Lower lobe of right lung (tissue), 2 donors: ENCODE data around the gene EI24. TPM values are rescaled to one million over a fixed set of nuclear protein-coding genes. Genes with fewer than 3 reads are reported as not detected.

Experiments
- ATAC-seq, 2 donors: fragments of 200-7000 bp; cut with Tn5 transposase; one replicate each; pipeline ENCODE4 v1.9.1; 2020 to 2022; ENCODE audit warnings: mild to moderate bottlenecking in 2 of 2, moderate library complexity in 2 of 2
- DNase-seq: peaks from one replicate; pipeline ENCODE4 v3.0.0-alpha.2; 2020
- H3K27ac ChIP-seq: fragments of 200-600 bp; one replicate; pipeline ENCODE4 v1.8.0; 2022
- H3K27me3 ChIP-seq: fragments of 200-600 bp; one replicate; pipeline ENCODE4 v1.8.0; 2022; ENCODE audit warnings: low read depth
- H3K36me3 ChIP-seq: fragments of 200-600 bp; one replicate; pipeline ENCODE4 v1.8.0; 2022; ENCODE audit warnings: mild to moderate bottlenecking
- H3K4me1 ChIP-seq: fragments of 200-600 bp; one replicate; pipeline ENCODE4 v1.8.0; 2022
- H3K4me3 ChIP-seq: fragments of 200-600 bp; one replicate; pipeline ENCODE4 v1.8.0; 2022; ENCODE audit warnings: mild to moderate bottlenecking
- H3K9me3 ChIP-seq: fragments of 200-600 bp; one replicate; pipeline ENCODE4 v1.8.0; 2022
- CTCF ChIP-seq: fragments of 200-600 bp; IDR thresholded peaks from one replicate; pipeline ENCODE4 v1.8.0; 2022; ENCODE audit warnings: antibody characterized with exemption, mild to moderate bottlenecking
- intact Hi-C: fragments of 100-400 bp; cut with DNase I; formaldehyde crosslinking; loops from one replicate; pipeline ENCODE4 v1.11.0; 2022
- total RNA-seq: library from RNA; stranded (reverse); fragmentation: NEBNext Ultra II Directional; extraction: Animal tissue kit (Norgen Biotek cat#: 25700); gene quantifications from one replicate; pipeline ENCODE4 v1.2.1, GENCODE V29; 2021
- donor health status: DM: no; HTN: yes; CAD: no; lungs with severe emphysema.

EI24 gene
- total RNA-seq, 1 donor from 2014 or later = 56.8 TPM

- TF ChIP-seq CTCF = no peak
- Histone ChIP-seq H3K4me1 (peaks cover 36% of the 10 kb centered on the region), H3K27me3 (no peaks in the 10 kb centered on the region), H3K9me3 (no peaks in the 10 kb centered on the region), H3K27ac (peak overlapping the region; percentile 99), H3K4me3 (peak overlapping the region; percentile 60), H3K36me3 (peaks cover 8% of the 10 kb centered on the region)
- DNase-seq = peak; percentile 59
- ATAC-seq = peak; percentile 43 to 54
- intact Hi-C loops = no loop called here
These were observed 22.5 kb downstream of the EI24 start for GRCh38 chr11:125591649-125592304.

- TF ChIP-seq CTCF = no peak
- Histone ChIP-seq H3K27me3 (no peaks in the 10 kb centered on the region), H3K36me3 (peaks cover 16% of the 10 kb centered on the region), H3K27ac (peak within 1 kb of the TSS; percentile 99), H3K4me3 (peak within 1 kb of the TSS; percentile 60), H3K4me1 (peaks cover 36% of the 10 kb centered on the region), H3K9me3 (no peaks in the 10 kb centered on the region)
- DNase-seq = peak; percentile 100
- intact Hi-C loops = no loop called here
- peak; percentile 98 for ATAC-seq
These were observed 23.2 kb downstream of the EI24 start, which contains the start of gene STT3A for GRCh38 chr11:125592305-125593113. TSS of gene STT3A (plus strand) at chr11:125592852. CDS start at chr11:125595916, 3,064 bp downstream.

GRCh38 chr11:125593114-125593820 lies 24.0 kb downstream of the EI24 start:
- Histone ChIP-seq H3K27me3 (no peaks in the 10 kb centered on the region), H3K27ac (peak overlapping the region; percentile 66), H3K9me3 (no peaks in the 10 kb centered on the region), H3K4me1 (peaks cover 36% of the 10 kb centered on the region), H3K4me3 (peak overlapping the region; percentile 60), H3K36me3 (peaks cover 23% of the 10 kb centered on the region)
- TF ChIP-seq CTCF = no peak
- intact Hi-C loops = no loop called here
- DNase-seq = no peak
- ATAC-seq = peak in 1 of 2 donors; percentile 4

GRCh38 chr11:125594958-125595357 lies 25.7 kb downstream of the EI24 start:
- DNase-seq (no peak), ATAC-seq (no peak)
- no peak for TF ChIP-seq CTCF
- H3K36me3 ChIP-seq = peaks cover 40% of the 10 kb centered on the region
- no peak overlapping the region for H3K4me3 ChIP-seq
- no peak overlapping the region for H3K27ac ChIP-seq
- intact Hi-C loops = no loop called here
- peaks cover 36% of the 10 kb centered on the region for H3K4me1 ChIP-seq
- H3K9me3 ChIP-seq = no peaks in the 10 kb centered on the region
- no peaks in the 10 kb centered on the region for H3K27me3 ChIP-seq

GRCh38 chr11:125600663-125601062 lies 31.4 kb downstream of the EI24 start:
- no peak for TF ChIP-seq CTCF
- Histone ChIP-seq H3K4me1 (peaks cover 6% of the 10 kb centered on the region), H3K9me3 (no peaks in the 10 kb centered on the region), H3K27me3 (no peaks in the 10 kb centered on the region), H3K4me3 (no peak overlapping the region), H3K36me3 (peaks cover 97% of the 10 kb centered on the region), H3K27ac (no peak overlapping the region)
- intact Hi-C loops = no loop called here
- ATAC-seq (no peak), DNase-seq (no peak)
